RWPE2 (cell line): Measurements from ENCODE around the gene TBXT.

Source experiments
- ATAC-seq: fragments of 200-7000 bp; cut with Tn5 transposase; 3 replicates; pipeline ENCODE4 v1.9.1; 2021; ENCODE audit warnings: low read depth
- DNase-seq: peaks from one replicate; pipeline ENCODE4 v3.0.0-alpha.2; 2020; ENCODE audit warnings: low spot score
- H3K27ac ChIP-seq: fragments of 450-650 bp; 2 replicates; pipeline ENCODE4 v1.5.1; 2017; ENCODE audit warnings: mild to moderate bottlenecking; ENCODE audit not compliant: poor library complexity, severe bottlenecking
- H3K27me3 ChIP-seq: fragments of 250-450 bp; sonication (Bioruptor Pico); 2 replicates; pipeline ENCODE4 v1.5.1; 2021; ENCODE audit warnings: mild to moderate bottlenecking, moderate library complexity; ENCODE audit not compliant: insufficient read depth, poor library complexity, severe bottlenecking
- H3K36me3 ChIP-seq: fragments of 250-450 bp; sonication (Bioruptor Pico); 2 replicates; pipeline ENCODE4 v1.5.1; 2020; ENCODE audit warnings: low read depth, mild to moderate bottlenecking, moderate library complexity
- H3K4me1 ChIP-seq: fragments of 250-450 bp; sonication (Bioruptor Pico); 2 replicates; pipeline ENCODE4 v1.5.1; 2021; ENCODE audit warnings: mild to moderate bottlenecking, moderate library complexity; ENCODE audit not compliant: insufficient read depth, poor library complexity, severe bottlenecking
- H3K4me3 ChIP-seq: fragments of 250-450 bp; sonication (Bioruptor Pico); 2 replicates; pipeline ENCODE4 v1.5.1; 2021; ENCODE audit warnings: mild to moderate bottlenecking, moderate library complexity; ENCODE audit not compliant: severe bottlenecking
- H3K9me3 ChIP-seq: fragments of 250-450 bp; sonication (Bioruptor Pico); 2 replicates; pipeline ENCODE4 v1.5.1; 2021; ENCODE audit warnings: mild to moderate bottlenecking, moderate library complexity; ENCODE audit not compliant: severe bottlenecking
- TF ChIP-seq, protein P1 (sequence below): fragments of 450-650 bp; IDR thresholded peaks from one replicate; pipeline ENCODE4 v1.5.1; 2017; ENCODE audit warnings: mild to moderate bottlenecking, moderate library complexity; ENCODE audit not compliant: poor library complexity, severe bottlenecking

Gene TBXT, protein sequence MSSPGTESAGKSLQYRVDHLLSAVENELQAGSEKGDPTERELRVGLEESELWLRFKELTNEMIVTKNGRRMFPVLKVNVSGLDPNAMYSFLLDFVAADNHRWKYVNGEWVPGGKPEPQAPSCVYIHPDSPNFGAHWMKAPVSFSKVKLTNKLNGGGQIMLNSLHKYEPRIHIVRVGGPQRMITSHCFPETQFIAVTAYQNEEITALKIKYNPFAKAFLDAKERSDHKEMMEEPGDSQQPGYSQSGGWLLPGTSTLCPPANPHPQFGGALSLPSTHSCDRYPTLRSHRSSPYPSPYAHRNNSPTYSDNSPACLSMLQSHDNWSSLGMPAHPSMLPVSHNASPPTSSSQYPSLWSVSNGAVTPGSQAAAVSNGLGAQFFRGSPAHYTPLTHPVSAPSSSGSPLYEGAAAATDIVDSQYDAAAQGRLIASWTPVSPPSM

DNA sequence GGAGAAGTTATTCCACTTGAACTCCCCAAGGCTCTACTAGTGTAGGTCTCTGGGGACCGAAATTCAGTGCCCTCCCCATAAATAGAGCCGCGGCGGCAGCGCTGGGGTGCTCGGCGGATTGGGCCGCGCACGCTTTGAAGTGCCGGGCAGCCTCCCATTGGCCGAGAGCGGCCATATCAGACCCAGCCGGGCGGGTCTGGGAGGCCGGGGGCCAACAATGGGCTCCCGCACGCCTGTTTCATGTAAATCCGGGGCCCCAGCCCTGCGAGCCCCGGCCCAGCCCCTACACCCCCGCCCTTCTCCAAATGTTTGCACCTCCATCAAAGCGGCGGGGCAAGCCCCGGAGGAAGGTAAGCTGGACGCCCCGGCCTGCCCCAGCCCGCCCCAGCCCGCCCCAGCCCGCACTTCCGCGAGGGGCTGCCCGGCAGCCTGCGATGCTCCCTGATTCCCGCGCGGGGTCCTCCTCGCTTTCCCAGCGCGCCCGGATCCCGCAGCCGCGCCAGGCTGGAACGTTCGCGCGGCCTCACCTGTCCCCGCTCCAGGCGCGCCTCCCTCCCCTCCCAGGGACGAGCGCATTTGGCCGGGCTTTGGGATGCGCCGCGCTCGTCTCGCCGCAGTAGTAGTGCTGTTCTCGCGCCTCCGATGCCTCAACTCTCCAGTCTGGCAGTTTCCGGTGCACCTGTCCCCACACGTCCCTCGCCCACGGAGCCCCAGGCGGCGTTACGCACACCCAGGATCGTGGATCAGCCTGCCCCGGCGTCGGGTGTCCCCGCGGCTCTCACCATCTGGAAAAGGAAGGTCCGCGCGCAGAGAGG lies at the start of gene TBXT:
TSS of gene TBXT (minus strand) at position 51 of the 815 bp plus-strand sequence. CDS start 260 bp downstream, outside the sequence.
- H3K4me1 ChIP-seq = no peaks in the 10 kb centered on the region
- no peaks in the 10 kb centered on the region for H3K36me3 ChIP-seq
- peaks cover 55% of the 10 kb centered on the region for H3K27me3 ChIP-seq
- TF ChIP-seq, protein P1, sequence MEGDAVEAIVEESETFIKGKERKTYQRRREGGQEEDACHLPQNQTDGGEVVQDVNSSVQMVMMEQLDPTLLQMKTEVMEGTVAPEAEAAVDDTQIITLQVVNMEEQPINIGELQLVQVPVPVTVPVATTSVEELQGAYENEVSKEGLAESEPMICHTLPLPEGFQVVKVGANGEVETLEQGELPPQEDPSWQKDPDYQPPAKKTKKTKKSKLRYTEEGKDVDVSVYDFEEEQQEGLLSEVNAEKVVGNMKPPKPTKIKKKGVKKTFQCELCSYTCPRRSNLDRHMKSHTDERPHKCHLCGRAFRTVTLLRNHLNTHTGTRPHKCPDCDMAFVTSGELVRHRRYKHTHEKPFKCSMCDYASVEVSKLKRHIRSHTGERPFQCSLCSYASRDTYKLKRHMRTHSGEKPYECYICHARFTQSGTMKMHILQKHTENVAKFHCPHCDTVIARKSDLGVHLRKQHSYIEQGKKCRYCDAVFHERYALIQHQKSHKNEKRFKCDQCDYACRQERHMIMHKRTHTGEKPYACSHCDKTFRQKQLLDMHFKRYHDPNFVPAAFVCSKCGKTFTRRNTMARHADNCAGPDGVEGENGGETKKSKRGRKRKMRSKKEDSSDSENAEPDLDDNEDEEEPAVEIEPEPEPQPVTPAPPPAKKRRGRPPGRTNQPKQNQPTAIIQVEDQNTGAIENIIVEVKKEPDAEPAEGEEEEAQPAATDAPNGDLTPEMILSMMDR = no peak
- DNase-seq (no peak), ATAC-seq (peak; percentile 42)
- H3K4me3 ChIP-seq = no peak within 1 kb of the TSS
- no peak within 1 kb of the TSS for H3K27ac ChIP-seq
- H3K9me3 ChIP-seq = no peaks in the 10 kb centered on the region

GRCh38 chr6:166207284-166207561 lies 39.6 kb upstream of the TBXT start:
- TF ChIP-seq, protein P1 = no peak
- Histone ChIP-seq H3K4me1 (no peaks in the 10 kb centered on the region), H3K27ac (no peak overlapping the region), H3K27me3 (peaks cover 22% of the 10 kb centered on the region), H3K36me3 (no peaks in the 10 kb centered on the region), H3K9me3 (no peaks in the 10 kb centered on the region), H3K4me3 (no peak overlapping the region)
- DNase-seq (no peak), ATAC-seq (no peak)

- no peak for DNase-seq
- ATAC-seq = no peak
- Histone ChIP-seq H3K36me3 (no peaks in the 10 kb centered on the region), H3K27me3 (peaks cover 19% of the 10 kb centered on the region), H3K4me3 (no peak overlapping the region), H3K9me3 (no peaks in the 10 kb centered on the region), H3K27ac (no peak overlapping the region), H3K4me1 (no peaks in the 10 kb centered on the region)
- TF ChIP-seq, protein P1 = no peak
Measured at GRCh38 chr6:166206510-166207283, 39.0 kb upstream of the TBXT start.

GRCh38 chr6:166206066-166206465 lies 38.4 kb upstream of the TBXT start:
- Histone ChIP-seq H3K4me1 (no peaks in the 10 kb centered on the region), H3K36me3 (no peaks in the 10 kb centered on the region), H3K4me3 (no peak overlapping the region), H3K9me3 (no peaks in the 10 kb centered on the region), H3K27ac (no peak overlapping the region), H3K27me3 (peaks cover 13% of the 10 kb centered on the region)
- DNase-seq (no peak), ATAC-seq (no peak)
- TF ChIP-seq, protein P1 = no peak
